HG03097 (cell line): Measurements from ENCODE around the gene HSDL2.
"Not testable (repeated sequence)": the region's sequence is repeated elsewhere in the genome, so short reads cannot be mapped to it uniquely, and the experiment has no call there.

Source experiments
- ATAC-seq: cut with Tn5 transposase; IDR thresholded peaks from one replicate; pipeline ENCODE4 v1.9.1; 2021; ENCODE audit not compliant: unreplicated experiment, low FRiP score

HSDL2 gene

DNA sequence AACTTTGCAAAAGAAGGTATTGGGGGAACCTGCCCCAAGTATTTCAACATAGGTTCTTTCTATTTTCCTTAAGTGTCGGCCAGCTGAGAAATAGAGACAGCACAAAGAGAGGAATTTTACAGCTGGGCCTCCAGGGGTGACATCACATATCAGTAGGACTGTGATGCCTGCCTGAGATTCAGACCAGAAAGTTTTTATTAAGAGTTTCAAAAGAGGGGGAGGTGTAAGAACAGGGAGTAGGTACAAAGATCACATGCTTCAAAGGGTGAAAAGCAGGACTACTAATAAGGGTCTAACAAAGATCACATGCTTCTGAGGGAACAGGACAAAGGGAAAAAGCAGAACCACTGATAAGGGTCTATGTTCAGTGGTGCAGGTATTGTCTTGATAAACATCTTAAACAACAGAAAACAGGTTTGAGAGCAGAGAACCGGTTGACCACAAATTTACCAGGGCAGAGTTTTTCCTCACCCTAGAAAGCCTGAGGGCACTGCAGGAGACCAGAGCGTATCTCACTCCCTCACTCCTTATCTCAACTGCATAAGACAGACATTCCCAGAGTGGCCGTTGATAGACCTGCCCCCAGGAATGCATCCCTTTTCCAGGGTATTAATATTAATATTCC is 12.1 kb downstream of the HSDL2 start:
- ATAC-seq = not testable (repeated sequence)

- ATAC-seq = not testable (repeated sequence)
These were observed 13.2 kb downstream of the HSDL2 start for GRCh38 chr9:112393146-112393545.

- no peak for ATAC-seq
These were observed 16.5 kb downstream of the HSDL2 start for GRCh38 chr9:112396416-112396815.

DNA sequence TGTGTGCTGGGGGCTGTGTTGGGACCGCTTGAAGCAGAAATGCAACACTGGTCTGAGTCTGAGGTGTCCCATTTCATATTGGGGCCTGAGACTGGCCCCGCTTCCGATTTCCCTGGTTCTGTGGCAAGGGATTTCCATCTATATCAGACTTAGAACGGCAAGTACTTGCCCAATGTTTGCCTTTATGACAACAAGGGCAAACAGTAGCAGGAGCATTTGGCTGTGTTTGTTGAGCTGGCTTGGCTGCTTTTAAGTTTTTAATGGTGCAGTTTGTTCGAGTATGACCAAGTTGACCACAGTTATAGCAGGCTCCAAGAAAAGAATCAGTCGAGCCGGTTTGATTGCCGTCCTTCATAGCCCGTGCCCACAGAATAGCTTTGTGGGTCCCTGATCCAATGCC is 17.0 kb downstream of the HSDL2 start:
- no peak for ATAC-seq

DNA sequence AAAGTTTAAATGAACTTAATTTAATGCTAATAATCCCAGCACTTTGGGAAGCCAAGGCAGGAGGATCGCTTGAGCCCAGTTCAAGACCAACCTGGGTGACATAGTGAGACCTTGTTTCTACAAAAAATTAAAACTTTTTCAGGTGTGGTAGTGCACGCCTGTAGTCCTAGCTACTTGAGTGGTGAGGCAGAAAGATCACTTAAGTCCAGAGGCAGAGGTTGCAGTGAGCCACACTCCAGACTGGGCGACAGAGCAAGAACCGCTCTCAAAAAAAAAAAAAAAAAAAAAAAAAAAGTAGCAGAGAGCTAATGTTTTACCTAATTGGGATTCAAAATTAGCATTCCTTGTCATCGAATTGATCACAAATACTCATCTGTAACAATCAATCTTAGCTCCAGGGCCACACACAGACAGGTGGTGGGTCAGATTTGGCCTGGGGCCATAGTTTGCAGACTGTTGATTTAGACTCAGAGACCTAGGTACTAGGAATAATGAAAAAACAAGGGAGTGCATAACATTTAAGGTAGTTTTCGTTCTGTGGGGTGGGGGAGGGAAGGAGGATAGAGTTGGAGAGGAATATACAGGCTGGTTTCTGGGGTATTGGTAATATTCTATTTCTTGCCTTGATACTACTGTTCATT is 21.4 kb downstream of the HSDL2 start:
- ATAC-seq = no peak

DNA sequence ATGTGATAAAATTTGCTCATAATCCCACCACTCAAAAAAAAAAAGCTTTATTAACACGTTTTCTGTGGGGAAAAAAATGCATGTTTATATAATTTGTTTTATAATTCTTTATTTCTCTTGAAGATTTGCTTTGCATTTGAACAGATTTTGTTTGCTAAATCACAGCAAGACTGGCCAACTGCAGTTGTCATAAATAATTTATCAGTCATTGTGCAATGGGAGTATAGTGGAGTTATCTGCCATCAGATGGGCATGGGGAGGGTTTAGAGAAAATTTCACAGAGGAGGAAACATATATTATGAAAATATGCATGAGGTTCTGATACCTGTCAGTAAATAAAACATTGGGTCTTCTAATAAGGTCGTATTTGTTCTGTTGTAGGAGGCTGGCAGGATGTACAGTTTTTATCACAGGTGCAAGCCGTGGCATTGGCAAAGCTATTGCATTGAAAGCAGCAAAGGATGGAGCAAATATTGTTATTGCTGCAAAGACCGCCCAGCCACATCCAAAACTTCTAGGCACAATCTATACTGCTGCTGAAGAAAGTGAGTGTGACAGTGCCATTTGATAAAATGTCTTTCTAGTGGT is 23.8 kb downstream of the HSDL2 start:
- ATAC-seq = no peak

DNA sequence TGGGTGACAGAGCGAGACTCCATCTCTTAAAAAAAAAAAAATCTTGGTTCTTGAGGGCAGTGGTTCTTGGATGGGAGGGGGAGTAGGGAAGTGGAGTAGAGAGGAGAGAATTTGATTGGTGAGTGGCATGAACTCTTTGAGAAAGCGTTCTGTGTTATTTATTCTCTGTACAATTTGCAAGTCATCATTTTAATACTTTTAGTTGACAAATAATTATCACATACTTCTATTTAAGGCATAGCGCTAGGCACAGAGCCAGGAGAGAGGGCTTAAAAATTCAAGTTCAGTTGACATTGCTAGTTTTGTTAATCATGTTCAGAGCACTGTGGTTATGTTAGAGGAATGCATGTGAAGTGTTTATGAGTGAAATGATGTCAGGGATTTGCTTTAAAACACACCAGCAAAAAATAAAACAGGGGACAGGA is 24.6 kb downstream of the HSDL2 start:
- ATAC-seq = no peak

DNA sequence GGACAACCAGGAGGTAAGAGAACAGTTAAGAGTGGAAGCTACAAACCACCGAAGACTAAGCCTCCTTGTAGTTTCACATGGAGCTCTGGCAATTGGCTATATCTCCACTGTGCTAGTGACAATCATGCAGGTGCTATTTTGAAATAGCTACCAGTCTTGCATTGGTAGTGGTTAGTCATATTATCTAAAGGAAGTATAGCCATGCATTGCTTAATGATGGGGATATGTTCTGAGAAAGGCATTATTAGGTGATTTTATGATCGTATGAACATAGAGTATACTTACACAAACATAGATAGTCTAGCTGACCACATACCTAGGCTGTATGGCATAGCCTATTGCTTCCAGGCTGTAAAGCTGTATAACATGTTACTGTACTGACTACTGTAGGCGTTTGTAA is 28.4 kb downstream of the HSDL2 start:
- ATAC-seq = no peak

- ATAC-seq = no peak
These were observed 28.9 kb downstream of the HSDL2 start for GRCh38 chr9:112408819-112409218.

DNA sequence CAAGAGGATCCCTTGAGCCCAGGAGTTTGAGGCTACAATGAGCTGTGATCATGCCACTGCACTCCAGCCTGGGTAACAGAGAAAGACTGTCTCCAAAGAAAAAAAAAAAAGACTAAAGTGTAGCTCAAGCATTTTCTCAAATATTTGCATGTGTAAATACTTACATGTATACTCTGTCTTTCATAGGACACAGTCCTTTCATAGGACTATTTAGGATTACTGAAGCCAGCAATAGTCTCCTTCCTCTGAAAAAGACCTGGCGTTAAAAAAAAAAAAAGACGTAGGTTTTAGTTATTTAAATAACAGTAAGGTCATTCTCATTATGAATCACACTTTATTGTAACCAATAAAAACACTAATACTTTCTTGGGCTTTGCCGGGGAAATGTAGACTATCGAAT is 29.9 kb downstream of the HSDL2 start:
- ATAC-seq = no peak

DNA sequence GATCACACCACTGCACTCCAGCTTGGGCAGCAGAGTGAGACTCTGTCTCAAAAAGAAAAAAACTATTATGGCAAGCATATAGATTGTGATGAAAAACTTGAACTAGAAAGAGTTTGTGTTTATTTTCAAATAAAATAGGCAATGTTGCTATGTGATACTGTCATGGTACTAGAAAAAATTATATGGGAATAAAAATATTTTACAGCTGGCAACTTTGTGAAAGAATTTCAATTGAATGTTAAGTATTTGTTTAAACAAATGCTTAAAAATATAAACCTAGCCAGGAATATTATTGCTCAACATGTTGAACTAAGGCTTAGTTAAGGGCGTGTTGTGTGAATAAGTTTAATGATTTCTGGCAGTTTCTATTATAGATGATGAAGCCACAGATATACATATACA is 31.7 kb downstream of the HSDL2 start:
- ATAC-seq = no peak

DNA sequence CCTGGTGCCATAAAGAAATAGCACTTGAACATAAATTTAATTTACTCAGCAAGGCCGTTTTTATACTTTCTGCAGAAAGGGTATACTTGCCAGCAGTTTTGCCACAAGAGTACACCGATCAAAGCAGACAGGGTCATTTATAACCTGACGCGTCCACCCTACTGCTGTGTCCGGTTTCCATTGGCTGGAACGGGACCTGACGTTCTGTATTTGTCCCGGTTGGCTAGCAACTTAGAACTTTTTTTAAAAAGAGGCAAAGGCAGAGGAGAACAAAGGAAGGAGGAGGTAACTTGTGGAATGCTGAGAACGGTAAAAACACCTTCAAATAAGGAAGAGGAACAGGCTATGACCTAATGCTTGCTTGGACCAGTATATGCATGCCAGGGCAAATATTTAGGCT is 33.8 kb downstream of the HSDL2 start:
- not testable (repeated sequence) for ATAC-seq

DNA sequence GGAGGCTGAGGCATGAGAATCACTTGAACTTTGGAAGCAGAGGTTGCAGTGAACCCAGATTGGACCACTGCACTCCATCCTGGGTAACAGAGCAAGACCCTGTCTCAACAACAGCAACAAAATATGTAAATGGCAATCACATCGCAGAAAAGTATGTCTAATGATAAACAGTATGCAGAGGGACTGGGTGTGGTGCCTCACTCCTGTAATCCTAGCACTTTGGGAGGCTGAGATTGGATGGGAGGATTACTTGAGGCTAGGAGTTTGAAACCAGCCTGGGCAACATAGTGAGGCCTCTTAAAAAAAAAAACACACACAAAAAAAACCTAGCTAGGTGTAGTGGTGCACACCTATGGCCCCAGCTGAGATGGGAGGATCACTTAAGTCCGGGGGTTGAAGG is 40.3 kb downstream of the HSDL2 start:
- ATAC-seq = no peak

DNA sequence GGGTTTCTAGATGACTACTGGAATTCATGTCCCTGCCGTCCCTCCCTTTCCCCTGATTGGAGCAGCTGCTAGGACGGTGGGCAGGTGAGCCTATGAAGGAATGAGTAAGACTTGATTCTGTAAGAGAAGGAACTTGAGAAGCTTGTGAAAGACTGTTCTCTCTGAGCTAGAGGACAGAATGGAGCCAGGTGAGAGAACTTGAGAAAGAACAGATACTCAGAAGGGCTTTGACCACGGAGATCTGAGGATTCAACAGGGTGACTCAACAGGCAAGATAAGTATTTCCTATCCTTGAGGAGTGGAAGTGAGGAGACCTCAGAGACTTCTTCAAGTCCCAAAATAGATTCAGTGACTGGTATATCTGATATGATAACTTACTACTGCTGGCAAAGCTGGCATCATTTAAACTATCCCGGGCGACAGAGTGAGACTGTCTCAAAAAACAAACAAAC is 41.9 kb downstream of the HSDL2 start:
- ATAC-seq = no peak

DNA sequence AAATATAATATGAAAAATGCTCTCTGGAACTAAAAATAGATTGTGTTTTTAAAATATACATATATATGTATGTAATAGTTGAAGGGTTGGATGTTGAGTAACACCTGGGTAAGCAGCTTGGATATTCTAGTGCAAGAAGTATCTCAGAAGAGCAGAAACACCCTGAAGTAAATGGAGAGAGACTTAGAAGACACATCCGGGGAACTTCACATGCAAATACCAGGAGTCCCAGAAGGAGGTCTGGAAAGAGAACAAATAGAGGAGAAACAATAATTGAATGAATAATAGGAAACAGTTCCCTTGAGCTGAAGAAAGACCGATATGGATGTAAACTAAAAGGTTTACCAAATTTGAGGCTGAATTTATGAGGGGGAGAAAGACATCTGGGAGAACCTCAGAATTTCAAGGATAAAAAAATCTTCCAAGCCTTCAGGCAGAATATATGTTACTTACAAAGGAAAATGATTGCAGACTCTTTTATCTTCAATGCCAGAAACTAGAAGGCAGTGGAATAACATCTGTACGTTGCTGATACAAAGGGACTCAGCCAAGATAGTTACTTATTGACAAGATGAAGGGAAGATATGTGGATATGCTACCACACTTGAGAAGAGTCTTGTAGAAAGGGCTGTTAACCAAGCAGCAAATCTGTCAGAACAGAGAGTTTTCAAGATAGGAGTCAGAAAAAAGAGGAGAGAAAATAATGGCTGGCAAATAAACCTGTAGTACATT is 42.7 kb downstream of the HSDL2 start:
- no peak for ATAC-seq

- ATAC-seq = no peak
These were observed 50.2 kb downstream of the HSDL2 start for GRCh38 chr9:112430006-112430522.

GRCh38 chr9:112433499-112434392 is 53.8 kb downstream of the HSDL2 start:
- ATAC-seq = no peak

DNA sequence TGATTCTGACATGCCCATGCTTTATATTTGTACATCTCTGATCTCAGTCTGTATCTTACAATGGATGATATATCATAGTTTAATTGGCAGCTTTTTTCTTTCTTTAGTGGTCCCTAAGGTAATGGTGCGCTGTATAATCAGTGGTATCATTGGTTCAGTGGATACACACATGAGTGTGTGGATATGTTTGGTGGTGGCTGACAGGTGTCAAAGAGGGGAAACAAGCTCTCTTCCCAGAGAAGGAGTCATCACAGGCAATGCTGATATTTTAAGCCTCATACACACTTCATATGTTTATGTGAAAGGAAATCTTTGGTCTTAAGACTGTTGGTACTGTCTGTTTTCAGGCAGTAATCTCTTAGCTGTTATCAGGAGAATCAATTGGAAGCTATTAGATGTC is 54.6 kb downstream of the HSDL2 start:
- no peak for ATAC-seq

DNA sequence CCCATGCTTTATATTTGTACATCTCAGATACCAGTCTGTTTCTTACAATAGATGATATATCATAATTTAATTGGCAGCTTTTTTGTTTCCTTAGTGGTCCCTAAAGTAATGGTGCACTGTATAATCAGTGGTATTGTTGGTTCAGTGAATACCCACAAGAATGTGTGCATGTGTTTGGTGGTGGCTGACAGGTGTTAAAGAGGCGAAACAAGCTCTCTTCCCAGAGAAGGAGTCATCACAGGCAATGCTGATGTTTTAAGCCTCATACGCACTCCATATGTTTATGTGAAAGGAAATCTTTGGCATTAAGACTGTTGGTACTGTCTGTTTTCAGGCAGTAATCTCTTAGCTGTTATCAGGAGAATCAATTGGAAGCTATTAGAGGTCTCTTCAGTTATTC is 57.5 kb downstream of the HSDL2 start:
- ATAC-seq = no peak

- ATAC-seq = no peak
These were observed 59.3 kb downstream of the HSDL2 start for GRCh38 chr9:112439171-112439570.
